GM12873 (cell line): ENCODE measurements around the gene CACNG3.

Source experiments
- CTCF ChIP-seq: IDR thresholded peaks from 2 replicates; pipeline ENCODE4 v1.5.1; 2012; ENCODE audit warnings: low read depth, mild to moderate bottlenecking, moderate library complexity, low read length, control low read depth; ENCODE audit not compliant: insufficient read depth; ENCODE audit errors: missing control alignments

CACNG3 gene

DNA sequence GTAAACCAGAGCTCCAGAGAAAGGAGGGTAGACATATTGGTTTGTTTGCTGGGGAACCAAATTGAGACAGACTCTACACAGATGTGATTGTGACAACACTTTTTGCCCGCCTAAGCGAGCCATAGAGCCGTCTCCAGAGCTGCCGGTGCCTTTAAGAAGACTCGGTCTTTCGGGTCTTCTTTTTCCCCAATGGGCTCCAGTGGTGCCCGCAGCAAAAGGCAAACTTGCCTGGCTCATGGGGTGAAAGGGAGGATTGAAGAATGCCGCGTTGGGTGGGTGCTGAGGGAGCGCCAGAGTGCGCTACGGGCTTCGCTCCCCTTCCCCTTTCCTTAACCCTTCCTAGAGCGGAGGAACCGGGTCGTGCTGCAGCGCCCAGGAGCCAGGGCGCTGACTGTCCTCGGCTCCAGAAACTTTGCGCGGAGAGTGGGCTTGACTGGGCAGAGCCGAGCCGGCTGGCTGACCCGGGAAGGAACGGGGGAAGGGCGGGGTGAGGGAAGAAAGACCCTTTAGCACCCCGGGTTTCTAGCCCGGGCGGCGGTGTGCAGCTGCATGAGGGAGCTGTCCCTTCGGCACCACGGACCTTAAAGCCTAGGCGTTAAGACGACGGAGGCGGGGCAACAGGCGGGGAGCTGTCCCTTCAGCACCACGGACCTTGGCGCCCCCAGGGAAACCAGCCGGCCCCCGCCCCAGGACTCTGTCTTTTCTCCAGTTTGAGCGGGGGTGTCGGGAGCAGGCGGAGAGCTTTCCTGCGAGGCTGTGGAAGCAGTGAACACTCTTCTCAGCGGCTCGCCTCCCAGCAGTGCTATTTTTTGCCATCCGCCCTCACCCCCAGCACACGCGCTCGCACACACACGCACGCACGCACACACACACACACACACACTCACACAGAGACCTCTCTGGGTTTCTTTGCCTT, at the start of gene CACNG3:
TSS of gene CACNG3 (plus strand) at position 880 of the 916 bp plus-strand sequence. CDS start 420 bp downstream, outside the sequence.
- TF ChIP-seq CTCF = no peak

- TF ChIP-seq CTCF = no peak
Observed at GRCh38 chr16:24206926-24207325, 49.2 kb upstream of the CACNG3 start.

- TF ChIP-seq CTCF = no peak
Observed at GRCh38 chr16:24208710-24209109, 47.4 kb upstream of the CACNG3 start.

- TF ChIP-seq CTCF = no peak
Observed at GRCh38 chr16:24214992-24215391, 41.1 kb upstream of the CACNG3 start.

- TF ChIP-seq CTCF = no peak
Observed at GRCh38 chr16:24216961-24217360, 39.2 kb upstream of the CACNG3 start.

DNA sequence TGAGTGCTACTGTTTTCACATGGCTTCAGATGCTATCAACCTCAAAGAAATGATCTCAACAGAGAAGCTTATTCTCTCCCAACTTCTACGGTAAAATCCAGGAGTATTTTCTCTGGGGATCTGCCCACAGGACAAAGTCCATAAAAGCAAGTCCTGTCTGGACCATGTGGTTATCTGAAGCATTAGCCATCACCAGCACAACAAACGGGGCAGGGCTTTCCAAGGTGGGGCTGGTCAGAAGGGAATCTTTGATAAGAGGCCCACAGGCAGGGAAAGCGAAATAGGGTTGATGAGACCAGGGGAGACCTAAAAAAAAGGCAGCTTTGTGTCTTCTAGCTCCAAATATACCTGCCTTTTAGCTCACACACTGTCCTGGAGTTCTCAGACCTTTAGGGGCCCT, 38.7 kb upstream of the CACNG3 start:
- no peak for TF ChIP-seq CTCF

- no peak for TF ChIP-seq CTCF
Observed at GRCh38 chr16:24218299-24218698, 37.8 kb upstream of the CACNG3 start.
